HG02759 (cell line): ENCODE data around the gene BCL7A.
"Not testable (repeated sequence)": the region's sequence is repeated elsewhere in the genome, so short reads cannot be mapped to it uniquely, and the experiment has no call there.

Experiments
- ATAC-seq: cut with Tn5 transposase; IDR thresholded peaks from one replicate; pipeline ENCODE4 v1.9.1; 2021; ENCODE audit warnings: mild to moderate bottlenecking, moderate library complexity; ENCODE audit not compliant: unreplicated experiment

BCL7A gene

DNA sequence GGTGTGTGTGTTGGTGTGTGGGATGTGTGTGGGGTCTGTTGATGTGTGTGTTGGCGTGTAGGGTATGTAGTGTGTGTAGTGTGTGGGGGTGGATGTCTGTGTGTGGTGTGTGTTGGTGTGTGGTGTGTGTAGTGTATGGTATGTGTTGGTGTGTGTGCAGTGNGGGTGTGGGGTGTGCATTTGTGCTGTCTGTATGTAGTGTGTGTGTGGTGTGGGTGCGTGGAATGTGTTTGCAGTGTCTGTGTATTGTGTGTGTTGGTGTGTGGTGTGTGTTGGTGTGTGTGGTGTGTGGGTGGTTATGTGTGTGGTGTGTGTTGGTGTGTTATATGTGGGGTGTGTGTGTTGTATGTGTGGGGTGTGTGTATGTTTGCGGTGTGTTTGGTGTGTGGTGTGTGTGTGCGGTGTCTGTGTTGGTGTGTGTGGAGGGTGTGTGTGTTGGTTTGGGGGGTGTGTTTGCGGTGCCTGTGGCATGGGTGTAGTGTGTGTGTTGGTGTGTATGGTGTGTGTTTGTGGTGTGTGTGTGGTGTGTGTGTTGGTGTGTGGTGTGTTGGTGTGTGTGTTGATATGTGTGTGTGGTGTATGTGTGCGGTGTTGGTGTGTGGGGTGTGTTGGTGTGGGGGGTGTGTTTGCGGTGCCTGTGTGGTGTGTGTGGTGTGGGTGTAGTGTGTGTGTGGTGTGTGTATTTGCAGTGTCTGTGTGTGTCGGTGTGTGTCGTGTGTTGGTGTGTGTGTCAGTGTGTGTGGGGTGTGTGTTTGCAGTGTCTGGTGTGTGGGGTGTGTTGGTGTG is 71.6 kb downstream of the BCL7A start:
- ATAC-seq = no peak

DNA sequence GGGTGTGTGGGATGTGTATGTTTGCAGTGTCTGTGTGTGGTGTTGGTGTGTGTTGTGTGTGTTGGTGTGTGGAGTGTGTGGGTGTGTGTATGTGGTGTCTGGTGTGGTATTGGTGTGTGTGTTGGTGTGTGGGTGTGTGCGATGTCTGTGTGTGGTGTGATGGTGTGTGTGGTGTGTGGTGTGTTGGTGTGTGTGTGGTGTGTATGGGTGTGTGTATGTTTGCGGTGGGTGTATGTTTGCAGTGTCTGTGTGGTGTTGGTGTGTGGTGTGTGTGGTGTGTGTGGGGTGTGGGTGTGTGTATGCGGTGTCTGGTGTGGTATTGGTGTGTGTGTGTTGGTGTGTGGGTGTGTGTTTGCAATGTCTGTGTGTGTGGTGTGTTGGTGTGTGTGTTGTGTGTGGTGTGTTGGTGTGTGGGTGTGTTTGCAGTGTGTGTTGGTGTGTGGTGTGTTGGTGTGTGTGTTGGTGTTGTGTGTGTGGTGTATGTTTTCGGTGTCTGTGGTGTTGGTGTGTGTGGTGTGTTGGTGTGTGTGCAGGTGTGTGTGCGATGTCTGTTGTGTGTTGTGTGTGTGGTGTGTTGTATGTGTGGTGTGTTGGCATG is 72.6 kb downstream of the BCL7A start:
- ATAC-seq = no peak

DNA sequence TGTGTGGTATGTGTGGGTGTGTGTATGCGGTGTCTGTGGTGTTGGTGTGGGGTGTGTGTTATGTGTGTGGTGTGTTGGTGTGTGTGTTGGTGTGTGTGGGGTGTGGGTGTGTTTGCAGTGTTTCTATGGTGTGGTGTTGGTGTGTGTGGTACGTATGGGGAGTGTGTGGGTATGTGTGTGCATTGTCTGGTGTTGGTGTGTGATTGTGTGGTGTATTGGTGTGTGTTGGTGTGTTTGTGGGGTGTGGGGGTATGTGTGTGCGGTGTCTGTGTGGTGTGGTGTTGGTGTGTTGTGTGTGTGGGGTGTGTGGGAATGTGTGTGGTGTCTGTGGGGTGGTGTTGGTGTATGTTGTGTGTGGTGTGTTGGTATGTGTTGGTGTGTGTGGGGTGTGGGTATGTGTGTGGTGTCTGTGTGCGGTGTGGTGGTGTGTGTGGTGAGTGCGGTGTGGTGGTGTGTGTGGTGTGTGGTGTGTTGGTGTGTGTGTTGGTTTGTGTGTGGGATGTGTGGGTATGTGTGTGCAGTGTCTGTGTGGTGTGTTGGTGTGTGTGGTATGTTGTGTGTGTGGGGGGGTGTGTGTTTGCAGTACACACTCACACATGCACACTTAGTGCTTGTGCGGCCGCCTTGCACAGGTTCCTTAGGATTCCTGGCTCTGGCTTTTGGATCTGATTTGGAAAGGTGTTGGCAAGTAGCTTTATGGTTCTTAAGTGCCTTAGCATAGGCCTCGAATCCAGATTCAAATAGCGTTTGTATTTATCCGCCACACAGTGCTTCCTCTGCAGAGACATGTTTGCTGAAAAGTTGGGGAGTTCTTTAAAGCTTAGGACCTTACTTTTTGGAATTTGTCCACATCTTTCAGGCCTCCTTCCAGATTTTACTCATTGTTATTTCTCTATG is 73.3 kb downstream of the BCL7A start:
- no peak for ATAC-seq

DNA sequence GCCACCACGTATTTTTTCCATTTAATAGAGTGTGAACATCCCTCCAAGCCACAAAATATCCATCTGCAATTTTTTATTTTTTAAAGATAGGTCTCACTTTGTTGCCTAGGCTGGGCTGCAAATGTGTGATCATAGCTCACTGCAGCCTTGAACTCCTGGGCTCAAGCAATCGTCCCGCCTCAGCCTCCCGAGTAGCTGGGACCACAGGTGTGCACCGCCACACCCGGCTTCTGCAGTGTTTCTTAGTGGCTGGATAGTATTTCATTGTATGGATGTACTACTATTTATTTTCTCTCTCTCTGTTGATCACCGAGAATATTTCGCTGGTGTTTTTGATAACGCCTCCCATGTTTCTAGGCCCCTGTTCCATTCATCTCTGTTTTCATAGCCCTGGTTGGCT is 74.3 kb downstream of the BCL7A start:
- ATAC-seq = no peak

DNA sequence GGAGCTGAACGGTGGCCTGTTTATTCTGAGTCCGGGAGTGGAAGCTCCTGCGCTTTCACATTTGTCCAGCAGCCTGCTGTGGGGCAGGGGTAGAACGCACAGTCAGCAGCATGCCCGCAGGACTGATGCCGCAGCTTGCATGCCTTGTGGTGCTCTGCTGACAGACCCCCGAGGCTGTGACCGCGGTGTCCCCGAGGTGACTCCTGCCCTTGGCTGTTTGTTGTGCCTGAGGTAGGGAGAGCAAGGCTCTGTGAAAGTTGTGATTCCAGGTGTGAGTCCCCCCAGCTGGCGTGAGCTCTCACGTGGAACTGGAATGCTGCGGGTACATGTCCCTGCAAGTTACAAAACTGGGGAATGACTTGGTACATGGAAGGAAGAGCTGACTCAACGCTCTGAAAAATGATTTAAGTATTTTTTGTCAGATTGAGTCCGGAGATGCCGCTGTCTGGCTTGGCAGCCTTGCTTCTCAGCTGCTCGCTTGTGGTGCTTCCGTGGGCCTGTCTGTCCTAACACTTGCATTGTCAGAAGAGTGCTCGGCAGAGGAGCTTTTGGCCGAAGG is 75.0 kb downstream of the BCL7A start:
- ATAC-seq = no peak

DNA sequence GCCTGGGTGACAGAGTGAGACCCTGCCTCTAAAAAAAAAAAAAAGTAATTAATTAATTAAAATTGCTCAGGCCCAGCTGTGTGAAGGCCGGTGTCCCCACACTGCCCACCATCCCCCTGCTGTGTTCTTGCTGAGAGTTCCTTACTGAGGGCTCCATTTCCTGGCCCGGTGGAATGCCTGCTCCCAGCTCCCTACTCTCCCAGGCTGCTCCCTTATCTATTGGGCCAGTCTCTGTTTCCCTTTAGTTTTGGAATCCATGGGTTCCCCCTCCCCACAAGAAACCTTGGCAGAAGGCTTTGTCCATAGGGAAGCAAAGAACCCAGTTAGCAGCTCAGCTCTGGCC is 75.9 kb downstream of the BCL7A start:
- ATAC-seq = no peak

DNA sequence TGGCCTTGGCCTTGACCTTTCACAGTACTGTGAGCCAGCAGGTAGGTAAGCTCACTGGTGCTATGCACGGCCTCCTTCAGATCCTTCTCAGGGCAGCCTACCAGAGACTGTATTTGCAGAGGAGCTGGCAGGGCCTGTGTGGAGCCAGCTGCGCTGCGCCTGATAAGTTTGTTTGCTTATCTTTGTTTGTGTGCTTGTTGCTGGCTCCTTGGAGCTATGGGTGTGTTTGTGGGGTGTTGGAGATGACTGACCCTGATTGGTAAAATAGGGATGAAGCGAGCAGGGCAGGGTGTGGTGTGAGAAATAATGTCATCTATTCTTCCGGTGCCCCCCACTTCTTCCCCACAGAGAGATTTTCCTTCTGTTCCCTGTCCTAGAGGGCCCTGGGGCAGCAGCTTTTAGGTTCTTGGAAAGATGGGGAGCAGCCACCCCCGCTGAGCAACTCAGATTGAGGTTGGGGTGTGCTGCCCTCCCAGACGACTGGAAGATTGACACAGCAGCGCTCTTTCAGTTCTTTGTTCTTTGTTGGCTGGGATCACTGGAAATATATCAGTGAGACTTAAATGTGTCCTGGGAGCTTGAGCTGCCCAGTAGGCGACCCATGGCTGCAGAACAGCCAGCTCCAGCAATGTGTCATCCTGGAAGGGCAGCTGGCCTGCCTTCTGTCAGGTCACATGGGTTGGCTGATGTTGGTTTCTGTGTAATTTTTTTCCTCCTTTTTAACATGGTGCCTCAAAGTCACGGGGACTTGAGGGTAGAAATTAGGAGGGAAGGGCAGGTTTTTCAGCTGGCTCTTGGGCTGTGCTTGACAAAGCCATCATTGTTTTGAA is 76.5 kb downstream of the BCL7A start:
- no peak for ATAC-seq

DNA sequence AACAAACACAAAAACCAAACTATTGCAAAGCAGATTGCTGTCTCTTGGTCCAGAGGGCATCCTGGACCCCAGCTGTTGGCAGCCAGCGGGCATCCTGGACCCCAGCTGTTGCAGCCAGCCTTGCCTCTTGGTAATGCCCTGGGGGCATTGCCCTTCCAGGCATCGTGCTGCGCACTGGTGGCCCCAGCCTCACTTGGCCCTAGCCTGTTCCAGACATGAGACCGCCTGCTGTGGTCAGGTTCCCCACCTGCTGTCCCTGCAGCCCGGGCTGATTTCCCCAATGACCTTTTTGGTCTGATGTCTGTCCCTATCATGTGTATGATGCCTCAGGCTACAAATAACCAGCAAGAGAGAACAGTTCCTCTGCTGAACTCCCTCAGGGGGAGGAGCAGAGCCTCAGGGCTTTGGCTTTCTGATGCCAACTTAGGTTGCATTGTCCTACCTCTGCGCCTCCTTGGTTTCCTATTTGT is 77.6 kb downstream of the BCL7A start:
- ATAC-seq = no peak

DNA sequence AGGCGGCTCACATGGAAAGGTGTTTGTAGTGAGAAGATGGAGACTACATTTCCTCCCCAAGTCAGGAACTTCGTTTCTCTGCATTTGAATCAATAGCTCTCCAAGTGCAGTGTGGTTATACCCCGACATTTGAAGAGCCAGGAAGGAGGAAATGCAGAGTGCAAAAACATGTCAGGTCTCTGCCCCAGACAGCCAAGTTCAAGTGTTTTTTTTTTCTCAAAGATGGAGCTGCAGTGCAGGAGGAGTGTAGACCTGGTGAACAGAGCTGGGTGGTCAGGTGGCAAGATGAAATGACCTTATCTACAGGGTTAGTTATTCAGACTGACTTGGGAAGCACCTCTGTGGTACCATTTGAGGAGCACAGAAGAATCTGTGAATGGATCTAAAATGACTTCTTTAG is 78.2 kb downstream of the BCL7A start:
- no peak for ATAC-seq

DNA sequence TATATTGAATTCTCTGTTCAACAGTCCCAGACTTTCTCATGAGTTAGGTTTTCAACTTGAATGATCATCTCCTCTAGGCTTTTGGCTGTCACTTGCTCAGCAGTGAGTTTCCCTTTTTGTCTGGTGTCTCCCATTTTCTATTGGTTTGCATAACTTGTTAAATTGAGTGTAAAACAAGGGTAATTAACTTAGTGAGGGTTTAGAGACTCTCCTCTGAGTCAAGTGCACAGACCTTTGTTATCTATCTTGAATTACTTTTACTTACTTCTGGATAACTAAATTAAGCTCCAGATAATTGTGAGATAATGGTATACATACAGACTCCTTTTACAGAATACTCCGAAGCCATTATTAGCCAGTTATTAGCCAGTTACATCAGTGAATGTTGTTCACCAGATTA is 78.9 kb downstream of the BCL7A start:
- no peak for ATAC-seq

DNA sequence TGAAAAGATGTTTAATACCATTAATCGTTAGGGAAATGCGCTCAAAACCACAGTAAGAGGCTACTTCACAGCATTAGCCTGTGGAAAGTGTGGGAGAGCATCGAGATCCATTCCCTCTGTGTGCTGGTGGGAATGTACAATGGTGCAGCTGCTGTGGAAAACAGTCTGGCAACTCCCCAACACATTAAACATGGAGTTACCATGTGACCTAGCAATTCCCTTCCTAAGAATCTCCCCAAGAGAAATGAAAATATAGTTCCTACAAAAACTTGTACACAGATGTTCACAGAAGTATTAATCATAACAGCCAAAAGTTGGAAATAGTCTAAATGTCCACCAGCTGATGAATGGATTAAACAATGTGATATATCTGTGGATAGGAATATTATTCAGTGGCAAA is 80.6 kb downstream of the BCL7A start:
- no peak for ATAC-seq

DNA sequence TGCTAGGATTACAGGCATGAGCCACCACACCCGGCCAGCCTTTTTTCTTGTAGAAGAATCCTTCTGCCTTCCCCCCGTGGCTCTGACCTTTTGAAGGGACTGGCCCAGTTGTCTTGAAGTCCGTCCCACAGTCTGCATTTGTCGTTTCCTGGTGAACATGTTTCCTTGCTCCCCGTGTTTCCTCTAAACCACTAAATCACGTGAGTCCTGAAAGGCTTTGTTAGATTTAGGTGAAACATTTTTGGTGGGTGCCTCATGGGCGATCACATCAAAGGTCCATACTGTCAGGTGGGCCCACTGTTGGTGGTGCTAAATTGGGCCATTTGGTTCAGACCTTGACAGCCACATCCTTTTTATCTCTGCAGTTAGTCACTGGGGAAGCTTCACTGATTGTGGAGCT is 83.2 kb downstream of the BCL7A start:
- ATAC-seq = no peak

DNA sequence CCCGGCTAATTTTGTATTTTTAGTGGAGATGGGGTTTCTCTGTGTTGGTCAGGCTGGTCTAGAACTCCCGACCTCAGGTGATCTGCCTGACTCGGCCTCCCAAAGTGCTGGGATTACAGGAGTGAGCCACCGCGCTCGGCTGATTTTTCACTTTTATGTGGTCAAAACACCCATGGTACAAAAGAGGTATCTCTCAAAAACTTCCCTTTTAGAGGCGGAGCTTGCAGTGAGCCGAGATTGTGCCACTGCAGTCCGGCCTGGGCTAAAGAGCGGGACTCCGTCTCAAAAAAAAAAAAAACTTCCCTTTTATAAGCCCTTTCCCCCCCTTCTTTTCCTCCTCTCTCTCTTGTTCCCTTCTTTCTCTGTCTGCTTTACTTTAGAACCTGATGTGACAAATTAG is 83.8 kb downstream of the BCL7A start:
- not testable (repeated sequence) for ATAC-seq

DNA sequence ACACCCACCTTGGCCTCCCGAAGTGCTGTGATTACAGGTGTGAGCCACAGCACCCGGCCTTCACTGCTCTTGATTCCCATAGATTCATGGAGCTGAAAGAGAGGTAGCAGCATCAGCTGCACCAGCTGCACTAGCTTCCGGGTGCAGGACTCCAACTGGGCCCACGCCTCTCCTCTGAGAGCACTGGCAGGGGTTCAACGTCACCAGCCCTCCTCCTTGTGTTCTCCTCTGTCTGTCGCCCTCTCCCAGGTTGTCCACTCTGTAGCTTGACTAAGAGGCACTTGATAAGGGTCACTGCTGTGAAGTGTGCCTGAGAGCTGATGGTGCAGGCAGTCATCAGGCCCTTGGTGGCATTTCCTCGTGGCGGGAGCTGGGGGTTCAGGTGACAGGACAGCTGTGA is 85.2 kb downstream of the BCL7A start:
- ATAC-seq = no peak

DNA sequence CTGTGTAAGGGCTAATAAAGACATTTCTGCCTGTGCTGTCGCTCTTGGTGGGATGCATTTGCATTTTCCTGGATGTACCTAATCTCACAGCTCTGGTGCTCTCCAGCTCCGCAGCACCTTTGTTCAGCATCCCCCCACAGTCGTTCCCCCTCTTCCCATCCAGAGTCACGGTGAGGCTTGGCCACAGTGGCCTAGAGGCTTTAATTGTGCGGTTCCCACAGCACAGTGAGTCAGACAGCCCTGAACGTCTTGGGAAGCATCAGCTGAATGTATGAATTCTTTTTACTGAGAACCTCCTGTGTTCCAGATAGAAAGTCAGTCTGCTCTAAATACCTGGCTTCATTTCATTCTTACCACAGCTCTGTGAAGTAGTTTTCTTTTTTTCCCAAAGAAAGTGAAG is 85.6 kb downstream of the BCL7A start:
- ATAC-seq = no peak

DNA sequence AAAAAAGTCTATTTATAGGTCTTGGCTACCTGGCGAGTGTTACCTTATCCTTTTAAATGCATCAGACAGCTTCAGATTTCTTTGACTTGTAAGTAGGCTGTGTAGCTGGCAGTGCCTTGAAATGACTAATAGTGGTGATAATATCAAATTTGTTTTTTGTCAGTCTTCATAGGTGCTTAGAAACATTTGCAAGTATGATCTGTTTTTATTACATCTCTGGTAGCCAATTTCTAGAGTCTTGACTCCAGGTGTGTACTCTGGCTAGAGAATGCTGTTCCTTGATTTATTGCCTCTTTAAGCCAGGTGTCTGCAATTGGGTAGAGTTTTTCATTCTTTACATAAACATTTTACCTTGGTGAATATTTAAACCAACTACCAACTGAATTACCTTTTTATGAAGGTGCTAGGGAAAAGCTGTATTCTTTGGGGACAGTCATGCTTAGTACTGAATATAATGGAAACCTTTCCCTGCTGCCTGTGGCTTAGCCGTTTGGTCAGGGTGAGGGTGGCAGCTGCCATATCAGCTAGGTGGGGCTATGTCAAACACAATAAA is 89.5 kb downstream of the BCL7A start:
- ATAC-seq = no peak
